ENCODE results near the gene MAB21L1. TPM values are rescaled to one million over a fixed set of nuclear protein-coding genes. Genes with fewer than 3 reads are reported as not detected.

The MAB21L1 gene
- total and polyA plus RNA-seq, 2 of the 8 experiments (the other 6 are each of a cell fraction or from before 2014, with no cell fraction given) = not detected

GRCh38 chr13:35496761-35497386 is 20.4 kb upstream of the MAB21L1 start (continued):
- no peak for TF ChIP-seq BRCA1 (IDR thresholded peaks at IDR 0.05; ENCODE audit: low read depth, low read length)

Data from H1 (cell line).